HFFc6 (cell line): ENCODE data around the gene PADI3. TPM values are rescaled to one million over a fixed set of nuclear protein-coding genes. Genes with fewer than 3 reads are reported as not detected.

ENCODE experiments used
- DNase-seq: peaks from one replicate; pipeline ENCODE4 v3.0.0-alpha.2; 2018
- H3K27ac Mint-ChIP-seq: 2 replicates; pipeline ENCODE4 v1.8.0; 2020; ENCODE audit warnings: mild to moderate bottlenecking, mixed read lengths
- H3K27me3 Mint-ChIP-seq: 2 replicates; pipeline ENCODE4 v1.8.0; 2021; ENCODE audit warnings: mild to moderate bottlenecking, moderate library complexity, mixed read lengths; ENCODE audit not compliant: insufficient read depth
- H3K36me3 Mint-ChIP-seq: 2 replicates; pipeline ENCODE4 v1.8.0; 2021; ENCODE audit warnings: low read depth, mixed read lengths
- H3K4me1 Mint-ChIP-seq: 2 replicates; pipeline ENCODE4 v1.8.0; 2020; ENCODE audit warnings: low read depth, mixed read lengths
- H3K4me3 Mint-ChIP-seq: 2 replicates; pipeline ENCODE4 v1.8.0; 2020; ENCODE audit warnings: mild to moderate bottlenecking, moderate library complexity, mixed read lengths
- H3K9me3 Mint-ChIP-seq: 2 replicates; pipeline ENCODE4 v1.8.0; 2020; ENCODE audit warnings: mild to moderate bottlenecking, mixed read lengths
- total RNA-seq, 6 experiments: library from RNA; stranded (reverse); fragmentation: NEBNext Ultra II Directional; extraction: Animal tissue kit (Norgen Biotek cat#: 25700); gene quantifications; 2 replicates in 1 of 6; 3 replicates in 5 of 6; pipeline ENCODE4 v1.2.3, GENCODE V29; 2021
- TF ChIP-seq, protein P1 (sequence below): fragments of 200-600 bp; sonication (generic); IDR thresholded peaks from 2 replicates; pipeline ENCODE4 v1.5.0; 2021; ENCODE audit warnings: antibody characterized with exemption, mild to moderate bottlenecking

The PADI3 gene
- total RNA-seq, 6 experiments from 2014 or later: 0.05 to 0.14 (median 0.07) TPM; not detected in 2

GRCh38 chr1:17270891-17271765 is 22.2 kb downstream of the PADI3 start:
- H3K4me1 Mint-ChIP-seq: no peaks in the 10 kb centered on the region
- DNase-seq: no peak
- H3K27me3 Mint-ChIP-seq: peaks cover 2% of the 10 kb centered on the region; the same call in 1 of the 2 replicates
- no peaks in the 10 kb centered on the region for H3K36me3 Mint-ChIP-seq
- H3K4me3 Mint-ChIP-seq: no peak overlapping the region
- TF ChIP-seq, protein P1, sequence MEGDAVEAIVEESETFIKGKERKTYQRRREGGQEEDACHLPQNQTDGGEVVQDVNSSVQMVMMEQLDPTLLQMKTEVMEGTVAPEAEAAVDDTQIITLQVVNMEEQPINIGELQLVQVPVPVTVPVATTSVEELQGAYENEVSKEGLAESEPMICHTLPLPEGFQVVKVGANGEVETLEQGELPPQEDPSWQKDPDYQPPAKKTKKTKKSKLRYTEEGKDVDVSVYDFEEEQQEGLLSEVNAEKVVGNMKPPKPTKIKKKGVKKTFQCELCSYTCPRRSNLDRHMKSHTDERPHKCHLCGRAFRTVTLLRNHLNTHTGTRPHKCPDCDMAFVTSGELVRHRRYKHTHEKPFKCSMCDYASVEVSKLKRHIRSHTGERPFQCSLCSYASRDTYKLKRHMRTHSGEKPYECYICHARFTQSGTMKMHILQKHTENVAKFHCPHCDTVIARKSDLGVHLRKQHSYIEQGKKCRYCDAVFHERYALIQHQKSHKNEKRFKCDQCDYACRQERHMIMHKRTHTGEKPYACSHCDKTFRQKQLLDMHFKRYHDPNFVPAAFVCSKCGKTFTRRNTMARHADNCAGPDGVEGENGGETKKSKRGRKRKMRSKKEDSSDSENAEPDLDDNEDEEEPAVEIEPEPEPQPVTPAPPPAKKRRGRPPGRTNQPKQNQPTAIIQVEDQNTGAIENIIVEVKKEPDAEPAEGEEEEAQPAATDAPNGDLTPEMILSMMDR: no peak
- H3K9me3 Mint-ChIP-seq: no peaks in the 10 kb centered on the region
- H3K27ac Mint-ChIP-seq: no peak overlapping the region

- Mint-ChIP-seq H3K36me3 (no peaks in the 10 kb centered on the region), H3K4me1 (no peaks in the 10 kb centered on the region), H3K4me3 (no peak overlapping the region), H3K9me3 (no peaks in the 10 kb centered on the region), H3K27ac (no peak overlapping the region), H3K27me3 (peaks cover 2% of the 10 kb centered on the region; the same call in 1 of the 2 replicates)
- TF ChIP-seq, protein P1: no peak
- DNase-seq: no peak
Observed at GRCh38 chr1:17272066-17272465, 23.2 kb downstream of the PADI3 start.

DNA sequence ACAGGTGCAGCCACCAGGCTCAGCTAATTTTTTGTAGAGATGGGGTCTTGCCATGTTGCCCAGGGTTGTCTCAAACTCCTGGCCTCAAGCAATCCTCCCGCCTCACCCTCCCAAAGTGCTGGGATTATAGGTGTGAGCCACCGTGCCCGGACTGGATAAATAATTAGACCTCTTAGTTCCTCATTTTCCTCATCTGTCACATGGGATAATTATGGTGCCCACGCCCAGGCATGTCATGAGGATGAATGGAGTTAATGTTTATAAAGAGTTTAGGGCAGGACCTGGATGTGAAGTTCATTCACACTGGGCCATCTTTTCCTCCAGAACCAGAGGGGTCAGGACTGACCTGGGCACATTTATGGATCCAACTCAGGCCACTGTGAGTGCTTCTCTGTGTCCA is 23.7 kb downstream of the PADI3 start:
- Mint-ChIP-seq H3K4me3 (no peak overlapping the region), H3K9me3 (no peaks in the 10 kb centered on the region), H3K36me3 (no peaks in the 10 kb centered on the region), H3K27me3 (peaks cover 2% of the 10 kb centered on the region; the same call in 1 of the 2 replicates), H3K27ac (no peak overlapping the region), H3K4me1 (no peaks in the 10 kb centered on the region)
- no peak for DNase-seq
- TF ChIP-seq, protein P1: no peak

DNA sequence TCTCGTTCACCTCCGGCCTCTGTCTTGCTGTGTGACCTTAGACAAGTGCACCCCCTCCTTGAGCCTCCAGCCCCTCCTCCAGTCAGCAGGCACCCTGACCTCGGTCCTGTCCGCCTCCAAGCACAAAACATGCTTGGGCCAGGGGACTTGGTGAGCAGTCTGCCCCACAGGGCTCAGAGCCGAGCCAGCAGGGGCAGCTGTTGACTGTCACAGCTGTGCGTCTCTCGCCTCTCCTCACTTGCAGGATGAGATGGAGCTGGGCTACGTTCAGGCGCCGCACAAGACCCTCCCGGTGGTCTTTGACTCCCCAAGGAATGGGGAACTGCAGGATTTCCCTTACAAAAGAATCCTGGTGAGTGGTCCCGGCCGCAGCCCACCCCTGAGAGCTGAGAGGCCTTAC is 24.2 kb downstream of the PADI3 start:
- no peak overlapping the region for H3K27ac Mint-ChIP-seq
- no peaks in the 10 kb centered on the region for H3K4me1 Mint-ChIP-seq
- H3K27me3 Mint-ChIP-seq: peaks cover 2% of the 10 kb centered on the region; the same call in 1 of the 2 replicates
- H3K4me3 Mint-ChIP-seq: no peak overlapping the region
- no peaks in the 10 kb centered on the region for H3K36me3 Mint-ChIP-seq
- no peak for DNase-seq
- TF ChIP-seq, protein P1: no peak
- no peaks in the 10 kb centered on the region for H3K9me3 Mint-ChIP-seq

DNA sequence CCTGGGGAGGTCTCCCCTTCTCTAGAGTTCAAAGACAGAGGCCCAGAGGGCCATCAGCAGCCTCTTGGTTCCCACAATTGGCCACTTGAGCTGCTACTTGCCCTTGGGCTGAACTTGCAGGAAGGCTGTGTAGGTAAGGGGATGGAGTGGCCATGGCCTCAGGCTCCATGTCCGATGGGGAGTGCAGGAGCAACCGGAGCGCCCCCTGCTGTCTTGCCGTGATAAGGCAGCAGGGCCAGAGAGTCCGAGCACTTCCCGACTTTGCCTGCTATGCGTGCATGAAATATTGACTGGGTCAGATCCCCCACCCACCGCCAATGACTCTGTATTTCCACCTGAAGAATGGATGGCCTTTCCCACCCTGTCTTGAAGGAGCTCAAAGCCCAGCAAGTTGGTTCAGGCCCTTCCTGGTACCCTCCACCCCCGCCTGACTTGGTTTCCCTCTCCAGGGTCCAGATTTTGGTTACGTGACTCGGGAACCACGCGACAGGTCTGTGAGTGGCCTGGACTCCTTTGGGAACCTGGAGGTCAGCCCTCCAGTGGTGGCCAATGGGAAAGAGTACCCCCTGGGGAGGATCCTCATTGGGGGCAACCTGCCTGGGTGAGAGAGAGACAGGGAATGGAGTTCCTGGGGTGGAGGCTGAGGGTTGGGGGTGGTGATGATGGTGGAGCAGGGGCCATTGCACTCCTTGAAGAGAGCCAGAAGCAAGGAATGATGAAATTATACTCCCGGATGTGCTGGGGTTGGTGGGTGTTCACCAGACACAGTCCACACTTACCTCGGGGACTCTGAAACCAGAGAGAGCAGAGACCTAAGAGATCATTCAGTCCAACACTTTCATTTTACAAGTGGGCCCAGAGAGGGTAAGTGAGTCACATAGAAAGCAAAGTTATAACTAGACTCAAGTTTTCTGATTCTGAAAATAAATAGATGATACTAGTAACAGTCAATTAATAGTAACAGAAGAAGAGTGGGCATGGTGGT is 25.6 kb downstream of the PADI3 start:
- TF ChIP-seq, protein P1: peak; percentile 89
- Mint-ChIP-seq H3K4me1 (no peaks in the 10 kb centered on the region), H3K27ac (no peak overlapping the region), H3K36me3 (no peaks in the 10 kb centered on the region), H3K4me3 (no peak overlapping the region), H3K27me3 (peaks cover 2% of the 10 kb centered on the region), H3K9me3 (no peaks in the 10 kb centered on the region)
- DNase-seq: peak; percentile 15
